Pons (tissue), 1 donor: ENCODE results near the gene EGLN1.

Source experiments
- DNase-seq: peaks from one replicate; pipeline ENCODE4 v3.0.0-alpha.2; 2016; ENCODE audit warnings: low spot score

EGLN1 gene

DNA sequence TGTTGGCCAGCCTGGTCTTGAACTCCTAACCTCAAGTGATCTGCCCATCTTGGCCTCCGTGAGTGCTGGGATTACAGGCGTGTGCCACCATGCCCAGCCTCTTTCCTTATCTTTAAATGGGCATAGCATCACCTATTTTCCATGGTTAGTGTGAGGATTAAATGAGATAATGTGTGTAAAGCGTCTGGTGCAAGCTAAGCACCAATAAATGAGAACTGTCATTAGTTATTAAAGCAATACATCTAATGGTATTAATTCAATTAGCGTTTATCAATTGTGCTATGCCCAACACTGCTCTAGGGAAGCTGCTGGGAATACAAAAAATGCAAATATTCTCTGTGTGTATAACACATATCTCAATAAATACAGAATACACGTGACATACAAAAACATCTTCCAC, 94.5 kb downstream of the EGLN1 start:
- DNase-seq, result no peak

DNA sequence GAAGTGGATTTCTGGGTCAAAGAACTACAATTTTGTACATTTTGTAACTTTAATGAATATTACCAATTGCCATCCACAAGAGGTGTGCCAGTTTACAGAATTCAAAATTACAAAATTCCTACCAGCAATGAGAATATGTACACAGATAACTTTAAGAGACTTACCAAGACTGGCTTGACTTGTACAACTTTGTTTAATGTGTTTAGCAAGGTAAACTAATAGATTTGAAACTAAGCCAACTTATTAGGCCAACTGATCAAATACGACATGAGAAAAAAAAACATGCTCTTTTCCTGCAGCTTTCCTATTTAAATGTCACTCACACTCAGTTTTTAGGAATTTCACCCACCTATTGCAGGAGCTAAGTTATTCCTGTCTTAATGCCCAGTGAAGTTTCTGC, 95.8 kb downstream of the EGLN1 start:
- DNase-seq, result no peak

DNA sequence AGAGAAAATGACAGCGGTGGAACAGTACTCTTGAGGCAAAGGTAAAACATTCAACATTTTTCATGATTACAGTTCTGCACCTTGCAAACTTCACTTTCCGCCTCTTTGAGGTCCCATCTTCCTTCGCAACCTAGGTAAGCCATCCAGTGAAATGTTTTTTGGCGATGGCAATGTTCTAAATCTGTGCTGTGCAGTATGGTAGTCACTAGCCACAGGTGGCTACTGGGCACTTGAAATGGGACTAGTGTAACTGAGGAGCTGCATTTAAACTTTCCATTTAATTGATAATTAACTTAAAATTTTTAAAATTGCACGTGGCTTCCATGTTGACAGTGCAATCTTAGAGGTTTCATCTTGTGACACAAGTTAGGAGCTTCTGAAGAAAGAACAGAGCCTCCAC, 97.4 kb downstream of the EGLN1 start:
- DNase-seq, result no peak

DNA sequence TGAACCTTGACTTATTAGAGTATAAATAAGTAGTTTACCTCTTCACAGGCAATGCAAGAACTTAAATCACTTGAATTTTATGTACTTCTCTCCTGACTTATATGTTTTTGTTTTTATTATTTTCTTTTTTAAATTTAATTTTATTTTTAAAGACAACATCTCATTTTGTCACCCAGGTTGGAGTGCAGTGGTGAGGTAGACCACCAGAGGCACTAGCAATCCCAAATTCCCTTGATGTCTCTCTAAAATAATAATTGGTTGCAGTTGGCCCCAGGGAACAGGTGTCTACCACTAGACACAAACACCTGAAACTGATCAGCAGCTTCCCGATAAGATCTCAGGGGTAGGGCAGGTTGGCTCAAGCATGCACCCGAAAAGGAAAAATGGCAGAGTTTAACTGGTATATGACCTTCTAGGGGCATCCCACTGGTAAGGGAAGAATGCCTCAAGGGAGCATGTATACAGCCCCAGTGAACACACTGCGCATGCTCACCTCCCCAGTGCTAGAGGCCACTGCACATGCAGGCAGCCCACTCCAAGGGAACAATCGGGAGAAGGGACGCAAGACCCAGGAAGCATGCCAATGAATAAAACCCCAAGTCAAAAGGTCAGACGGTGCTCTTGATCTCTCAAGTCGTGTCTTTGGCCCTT, 99.1 kb downstream of the EGLN1 start:
- DNase-seq, result no peak

DNA sequence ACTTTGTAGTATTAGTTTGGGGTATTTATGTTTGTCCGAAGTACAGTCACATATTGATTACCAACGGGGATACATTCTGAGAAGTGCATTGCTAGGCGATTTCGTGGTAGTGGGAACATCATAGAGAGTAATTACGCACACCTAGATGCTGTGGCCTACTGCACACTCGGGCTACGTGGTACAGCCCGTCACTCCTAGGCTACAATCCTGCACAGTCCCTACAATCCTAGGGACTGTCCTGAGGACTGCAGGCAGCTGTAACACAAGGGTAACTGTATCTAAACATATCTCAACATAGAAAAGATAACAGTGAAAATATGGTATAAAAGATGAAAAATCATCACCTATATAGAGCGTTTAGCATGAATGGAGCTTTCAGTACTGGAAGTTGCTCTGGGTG, 103.0 kb downstream of the EGLN1 start:
- DNase-seq, result no peak

DNA sequence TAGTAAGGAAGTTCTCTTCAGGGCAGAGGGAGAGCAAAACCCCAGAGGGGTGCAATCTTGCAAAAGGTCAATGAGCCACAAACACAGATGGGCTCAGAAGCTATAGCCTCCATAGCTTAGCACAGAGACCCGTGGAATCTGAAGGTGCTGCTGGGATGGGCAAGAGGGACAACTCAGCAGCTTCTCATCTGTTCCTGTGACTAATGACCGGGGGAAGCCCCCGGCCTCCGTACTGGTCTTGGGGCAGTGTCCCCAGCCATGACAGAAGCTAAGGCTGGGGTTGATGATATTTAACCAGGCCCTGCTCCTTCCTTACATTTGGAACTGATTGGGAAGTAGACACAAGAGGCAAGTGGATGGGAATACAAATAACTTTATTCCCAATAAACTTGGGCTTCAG, 103.5 kb downstream of the EGLN1 start:
- DNase-seq, result no peak

DNA sequence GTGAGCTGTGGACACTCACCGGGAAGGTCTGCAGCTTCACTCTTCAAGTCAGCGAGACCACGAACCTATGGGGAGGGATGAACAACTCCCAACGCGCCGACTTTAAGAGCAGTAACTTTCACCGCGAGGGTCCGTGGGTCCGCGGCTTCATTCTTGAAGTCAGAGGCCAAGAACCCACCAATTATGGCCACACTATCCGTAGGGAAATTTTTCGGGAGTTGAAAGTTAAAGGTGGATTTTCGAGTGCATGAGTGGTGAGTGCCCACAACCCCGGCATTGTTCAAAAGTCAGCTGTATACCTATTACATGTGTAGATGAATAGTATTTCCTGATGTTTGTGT, 104.1 kb downstream of the EGLN1 start:
- DNase-seq, result no peak

DNA sequence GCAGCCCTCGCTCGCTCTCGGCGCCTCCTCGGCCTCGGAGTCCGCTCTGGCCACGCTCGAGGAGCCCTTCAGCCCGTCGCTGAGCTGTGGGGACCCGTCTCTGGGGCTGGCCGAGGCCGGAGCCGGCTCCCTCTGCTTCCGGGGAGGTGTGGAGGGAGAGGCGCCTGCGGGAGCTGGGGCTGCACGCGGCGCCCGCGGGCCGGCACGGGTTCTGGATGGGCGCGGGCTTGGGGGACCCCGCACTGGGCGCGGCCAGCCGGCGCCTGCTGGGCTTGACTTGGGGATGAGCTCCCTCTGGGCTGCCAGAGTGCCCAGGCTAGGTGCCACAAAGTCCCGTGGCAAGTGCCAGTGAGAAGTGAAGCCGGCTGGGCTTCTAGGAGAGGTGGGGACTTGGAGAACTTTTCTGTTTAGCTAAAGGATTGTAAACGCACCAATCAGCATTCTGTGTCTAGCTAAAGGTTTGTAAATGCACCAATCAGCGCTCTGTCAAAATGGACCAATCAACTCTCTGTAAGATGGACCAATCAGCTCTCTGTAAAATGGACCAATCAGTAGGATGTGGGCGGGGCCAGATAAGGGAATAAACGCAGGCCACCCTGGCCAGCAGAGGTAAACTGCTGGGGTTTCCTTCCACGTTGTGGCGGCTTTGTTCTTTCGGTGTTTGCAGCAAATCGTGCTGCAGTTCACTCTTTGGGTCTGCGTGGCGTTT, 104.6 kb downstream of the EGLN1 start:
- DNase-seq, result no peak

DNA sequence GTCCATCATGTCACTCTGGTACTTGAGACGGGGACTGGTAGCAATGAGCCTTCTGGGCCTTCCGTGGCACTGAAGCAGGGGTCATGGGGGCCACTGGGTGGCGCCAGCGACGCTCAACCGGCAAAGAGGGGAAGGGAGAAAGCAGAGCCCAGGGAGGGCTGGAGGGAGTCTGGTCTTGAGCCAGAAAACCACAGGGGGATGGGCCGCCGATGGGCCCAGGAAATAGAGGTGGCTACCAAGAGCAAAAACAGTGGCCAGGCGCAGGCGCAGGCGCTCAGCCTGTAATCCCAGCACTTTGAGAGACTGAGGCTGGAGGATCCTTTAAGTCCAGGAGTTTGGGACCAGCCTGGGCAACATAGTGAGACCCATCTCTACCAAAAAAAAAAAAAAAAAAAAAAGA, 106.2 kb downstream of the EGLN1 start:
- no peak for DNase-seq
